HFFc6 (cell line): ENCODE results near the gene MYO18A. TPM values are rescaled to one million over a fixed set of nuclear protein-coding genes. Genes with fewer than 3 reads are reported as not detected.
"Not testable (repeated sequence)": the region's sequence is repeated elsewhere in the genome, so short reads cannot be mapped to it uniquely, and the experiment has no call there.

Source experiments
- DNase-seq: peaks from one replicate; pipeline ENCODE4 v3.0.0-alpha.2; 2018
- H3K27ac Mint-ChIP-seq: 2 replicates; pipeline ENCODE4 v1.8.0; 2020; ENCODE audit warnings: mild to moderate bottlenecking, mixed read lengths
- H3K27me3 Mint-ChIP-seq: 2 replicates; pipeline ENCODE4 v1.8.0; 2021; ENCODE audit warnings: mild to moderate bottlenecking, moderate library complexity, mixed read lengths; ENCODE audit not compliant: insufficient read depth
- H3K36me3 Mint-ChIP-seq: 2 replicates; pipeline ENCODE4 v1.8.0; 2021; ENCODE audit warnings: low read depth, mixed read lengths
- H3K4me1 Mint-ChIP-seq: 2 replicates; pipeline ENCODE4 v1.8.0; 2020; ENCODE audit warnings: low read depth, mixed read lengths
- H3K4me3 Mint-ChIP-seq: 2 replicates; pipeline ENCODE4 v1.8.0; 2020; ENCODE audit warnings: mild to moderate bottlenecking, moderate library complexity, mixed read lengths
- H3K9me3 Mint-ChIP-seq: 2 replicates; pipeline ENCODE4 v1.8.0; 2020; ENCODE audit warnings: mild to moderate bottlenecking, mixed read lengths
- long read RNA-seq: library from polyadenylated mRNA; unstranded; transcript quantifications from one replicate; pipeline ENCODE4 v2.0.0, GENCODE V29; 2019
- total RNA-seq, 6 experiments: library from RNA; stranded (reverse); fragmentation: NEBNext Ultra II Directional; extraction: Animal tissue kit (Norgen Biotek cat#: 25700); gene quantifications; 2 replicates in 1 of 6; 3 replicates in 5 of 6; pipeline ENCODE4 v1.2.3, GENCODE V29; 2021
- TF ChIP-seq, protein P1 (sequence below): fragments of 200-600 bp; sonication (generic); IDR thresholded peaks from 2 replicates; pipeline ENCODE4 v1.5.0; 2021; ENCODE audit warnings: antibody characterized with exemption, mild to moderate bottlenecking

Gene MYO18A, protein sequence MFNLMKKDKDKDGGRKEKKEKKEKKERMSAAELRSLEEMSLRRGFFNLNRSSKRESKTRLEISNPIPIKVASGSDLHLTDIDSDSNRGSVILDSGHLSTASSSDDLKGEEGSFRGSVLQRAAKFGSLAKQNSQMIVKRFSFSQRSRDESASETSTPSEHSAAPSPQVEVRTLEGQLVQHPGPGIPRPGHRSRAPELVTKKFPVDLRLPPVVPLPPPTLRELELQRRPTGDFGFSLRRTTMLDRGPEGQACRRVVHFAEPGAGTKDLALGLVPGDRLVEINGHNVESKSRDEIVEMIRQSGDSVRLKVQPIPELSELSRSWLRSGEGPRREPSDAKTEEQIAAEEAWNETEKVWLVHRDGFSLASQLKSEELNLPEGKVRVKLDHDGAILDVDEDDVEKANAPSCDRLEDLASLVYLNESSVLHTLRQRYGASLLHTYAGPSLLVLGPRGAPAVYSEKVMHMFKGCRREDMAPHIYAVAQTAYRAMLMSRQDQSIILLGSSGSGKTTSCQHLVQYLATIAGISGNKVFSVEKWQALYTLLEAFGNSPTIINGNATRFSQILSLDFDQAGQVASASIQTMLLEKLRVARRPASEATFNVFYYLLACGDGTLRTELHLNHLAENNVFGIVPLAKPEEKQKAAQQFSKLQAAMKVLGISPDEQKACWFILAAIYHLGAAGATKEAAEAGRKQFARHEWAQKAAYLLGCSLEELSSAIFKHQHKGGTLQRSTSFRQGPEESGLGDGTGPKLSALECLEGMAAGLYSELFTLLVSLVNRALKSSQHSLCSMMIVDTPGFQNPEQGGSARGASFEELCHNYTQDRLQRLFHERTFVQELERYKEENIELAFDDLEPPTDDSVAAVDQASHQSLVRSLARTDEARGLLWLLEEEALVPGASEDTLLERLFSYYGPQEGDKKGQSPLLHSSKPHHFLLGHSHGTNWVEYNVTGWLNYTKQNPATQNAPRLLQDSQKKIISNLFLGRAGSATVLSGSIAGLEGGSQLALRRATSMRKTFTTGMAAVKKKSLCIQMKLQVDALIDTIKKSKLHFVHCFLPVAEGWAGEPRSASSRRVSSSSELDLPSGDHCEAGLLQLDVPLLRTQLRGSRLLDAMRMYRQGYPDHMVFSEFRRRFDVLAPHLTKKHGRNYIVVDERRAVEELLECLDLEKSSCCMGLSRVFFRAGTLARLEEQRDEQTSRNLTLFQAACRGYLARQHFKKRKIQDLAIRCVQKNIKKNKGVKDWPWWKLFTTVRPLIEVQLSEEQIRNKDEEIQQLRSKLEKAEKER (N-terminal part only)
- 10 to 100 TPM; 39.2 to 57.7 (median 42.9) TPM for total RNA-seq
- long read RNA-seq, partial matches to known transcripts, result 12 of 14 reads
- long read RNA-seq, other reads (novel, unspliced or antisense), result 2 of 14 reads

DNA sequence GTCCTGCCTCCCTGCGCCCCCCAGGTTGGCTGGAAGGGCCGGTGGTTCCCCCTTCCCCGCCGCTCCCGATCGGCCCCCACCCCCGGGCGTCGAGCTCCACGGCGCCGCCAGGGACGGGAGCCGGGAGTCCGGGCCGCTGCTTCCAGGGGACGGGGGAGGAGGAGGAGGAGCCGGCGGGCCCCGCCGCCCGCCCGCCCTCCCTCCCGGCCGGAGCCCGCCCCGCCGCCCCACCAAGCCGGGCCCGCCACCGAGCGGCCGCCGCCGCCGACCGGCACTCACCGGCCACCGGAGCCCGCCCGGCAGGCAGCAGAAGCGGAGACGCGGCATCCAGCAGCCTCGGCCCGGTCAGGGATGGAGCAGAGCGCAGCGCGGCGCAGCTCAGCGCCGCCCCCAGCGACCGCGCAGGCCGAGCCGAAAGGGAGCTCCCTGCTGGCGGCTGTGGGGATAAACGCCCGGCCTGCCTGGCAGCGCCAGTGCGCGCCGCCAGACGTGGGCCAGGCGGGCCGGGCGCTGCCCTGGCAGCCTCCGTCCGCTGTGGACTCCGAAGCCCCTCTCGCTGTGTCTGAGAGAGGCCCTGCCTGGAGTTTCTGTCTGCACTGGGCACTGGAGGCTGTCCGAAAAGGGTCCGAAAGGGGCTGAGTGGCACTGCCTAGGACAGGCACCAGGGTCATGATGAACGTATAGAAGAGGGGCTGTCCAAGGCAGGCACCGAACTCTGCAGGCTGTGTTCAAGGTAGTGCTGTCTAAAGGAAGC, at the start of gene MYO18A:
TSS of gene MYO18A (minus strand) at position 365 of the 754 bp plus-strand sequence. CDS start 13,458 bp downstream, outside the sequence.
- peak; percentile 64 for DNase-seq
- Mint-ChIP-seq H3K4me1 (peaks cover 45% of the 10 kb centered on the region), H3K4me3 (peak within 1 kb of the TSS; percentile 85), H3K27ac (peak within 1 kb of the TSS; percentile 51; the same call in 1 of the 2 replicates), H3K27me3 (peaks cover 4% of the 10 kb centered on the region; the same call in 1 of the 2 replicates), H3K36me3 (no peaks in the 10 kb centered on the region), H3K9me3 (no peaks in the 10 kb centered on the region)
- TF ChIP-seq, protein P1, sequence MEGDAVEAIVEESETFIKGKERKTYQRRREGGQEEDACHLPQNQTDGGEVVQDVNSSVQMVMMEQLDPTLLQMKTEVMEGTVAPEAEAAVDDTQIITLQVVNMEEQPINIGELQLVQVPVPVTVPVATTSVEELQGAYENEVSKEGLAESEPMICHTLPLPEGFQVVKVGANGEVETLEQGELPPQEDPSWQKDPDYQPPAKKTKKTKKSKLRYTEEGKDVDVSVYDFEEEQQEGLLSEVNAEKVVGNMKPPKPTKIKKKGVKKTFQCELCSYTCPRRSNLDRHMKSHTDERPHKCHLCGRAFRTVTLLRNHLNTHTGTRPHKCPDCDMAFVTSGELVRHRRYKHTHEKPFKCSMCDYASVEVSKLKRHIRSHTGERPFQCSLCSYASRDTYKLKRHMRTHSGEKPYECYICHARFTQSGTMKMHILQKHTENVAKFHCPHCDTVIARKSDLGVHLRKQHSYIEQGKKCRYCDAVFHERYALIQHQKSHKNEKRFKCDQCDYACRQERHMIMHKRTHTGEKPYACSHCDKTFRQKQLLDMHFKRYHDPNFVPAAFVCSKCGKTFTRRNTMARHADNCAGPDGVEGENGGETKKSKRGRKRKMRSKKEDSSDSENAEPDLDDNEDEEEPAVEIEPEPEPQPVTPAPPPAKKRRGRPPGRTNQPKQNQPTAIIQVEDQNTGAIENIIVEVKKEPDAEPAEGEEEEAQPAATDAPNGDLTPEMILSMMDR, result peak; percentile 86

DNA sequence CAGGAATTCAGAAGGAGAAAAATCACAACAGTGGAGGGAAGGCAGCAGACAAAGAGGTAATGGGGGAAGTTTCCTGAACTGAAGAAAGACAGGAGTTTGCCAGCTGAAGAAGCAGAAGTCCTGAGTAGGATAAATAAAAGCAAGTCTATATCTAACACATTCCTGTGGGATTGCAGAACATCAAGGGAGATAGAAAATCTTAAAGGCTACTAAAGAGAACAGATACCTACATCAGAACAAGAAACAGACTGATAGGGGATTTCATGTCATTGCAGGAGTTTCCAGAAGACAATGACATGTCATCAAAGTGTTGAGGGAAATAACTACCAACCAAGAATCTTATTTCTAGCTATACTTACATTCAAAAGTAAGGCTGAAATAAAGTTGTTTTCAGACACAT, 45.2 kb upstream of the MYO18A start:
- Mint-ChIP-seq H3K4me3 (no peak overlapping the region), H3K9me3 (no peaks in the 10 kb centered on the region), H3K36me3 (no peaks in the 10 kb centered on the region), H3K4me1 (peaks cover 13% of the 10 kb centered on the region), H3K27me3 (peaks cover 1% of the 10 kb centered on the region; the same call in 1 of the 2 replicates), H3K27ac (no peak overlapping the region; the same call in 1 of the 2 replicates)
- no peak for DNase-seq
- TF ChIP-seq, protein P1, result no peak

- not testable (repeated sequence) for H3K9me3 Mint-ChIP-seq, H3K4me3 Mint-ChIP-seq, H3K27ac Mint-ChIP-seq, DNase-seq, H3K27me3 Mint-ChIP-seq, H3K36me3 Mint-ChIP-seq
- peaks cover 37% of the 10 kb centered on the region for H3K4me1 Mint-ChIP-seq
Measured at GRCh38 chr17:29221338-29221737, 41.1 kb upstream of the MYO18A start.

GRCh38 chr17:29219378-29220047, 39.3 kb upstream of the MYO18A start:
- Mint-ChIP-seq H3K4me1 (peaks cover 35% of the 10 kb centered on the region), H3K36me3 (no peaks in the 10 kb centered on the region), H3K4me3 (no peak overlapping the region), H3K27me3 (peaks cover 4% of the 10 kb centered on the region; the same call in 1 of the 2 replicates), H3K9me3 (no peaks in the 10 kb centered on the region), H3K27ac (no peak overlapping the region)
- TF ChIP-seq, protein P1, result peak; percentile 99
- DNase-seq, result peak; percentile 81

- TF ChIP-seq, protein P1, result no peak
- no peaks in the 10 kb centered on the region for H3K9me3 Mint-ChIP-seq
- no peak overlapping the region for H3K4me3 Mint-ChIP-seq
- H3K36me3 Mint-ChIP-seq, result no peaks in the 10 kb centered on the region
- H3K27ac Mint-ChIP-seq, result no peak overlapping the region
- H3K4me1 Mint-ChIP-seq, result peaks cover 46% of the 10 kb centered on the region
- no peak for DNase-seq
- H3K27me3 Mint-ChIP-seq, result peaks cover 4% of the 10 kb centered on the region; the same call in 1 of the 2 replicates
Measured at GRCh38 chr17:29216856-29217255, 36.7 kb upstream of the MYO18A start.
